Mammary epithelial cell (primary cell): Measurements from ENCODE around the gene NTSR2.

ENCODE experiments used
- CTCF ChIP-seq, 2 donors: IDR thresholded peaks in 1 of 2; conservative IDR thresholded peaks in 1 of 2; 2 replicates each; pipeline ENCODE4 v1.5.1; 2011 to 2012; ENCODE audit warnings: inconsistent platforms in 2 of 2, low read length in 2 of 2, mild to moderate bottlenecking in 2 of 2, control low read depth in 1 of 2, low read depth in 1 of 2; ENCODE audit not compliant: insufficient read depth in 1 of 2; ENCODE audit errors: extremely low read depth in 1 of 2
- EZH2 ChIP-seq: IDR thresholded peaks from 2 replicates; pipeline ENCODE4 v1.6.1; 2012; ENCODE audit warnings: low read length, inconsistent platforms, borderline replicate concordance

GRCh38 chr2:11630855-11631254, 39.1 kb downstream of the NTSR2 start:
- TF ChIP-seq CTCF (conservative IDR thresholded peaks at IDR 0.05 in 1 of 2, IDR thresholded peaks at IDR 0.05 in 1 of 2; ENCODE audit: extremely low read depth in 1 of 2, insufficient read depth in 1 of 2, low read depth in 1 of 2, low read length in 2 of 2) (no peak), EZH2 (no peak)
